ES-I3 (cell line): Measurements from ENCODE around the gene PLA2G4D.

Experiments used
- H3K36me3 ChIP-seq: 2 replicates; pipeline ENCODE4 v1.6.1; 2013; ENCODE audit warnings: mild to moderate bottlenecking, low read length, control low read depth, moderate library complexity; ENCODE audit not compliant: insufficient read depth
- H3K4me1 ChIP-seq: 2 replicates; pipeline ENCODE4 v1.6.1; 2013; ENCODE audit warnings: mild to moderate bottlenecking, control low read depth, low read length; ENCODE audit not compliant: insufficient read depth
- H3K9ac ChIP-seq: 2 replicates; pipeline ENCODE4 v1.6.1; 2013; ENCODE audit warnings: low read depth, mild to moderate bottlenecking, low read length, moderate library complexity
- H3K9me3 ChIP-seq: 2 replicates; pipeline ENCODE4 v1.6.1; 2013; ENCODE audit warnings: mild to moderate bottlenecking, low read length, moderate library complexity; ENCODE audit not compliant: control insufficient read depth, insufficient read depth

The PLA2G4D gene

DNA sequence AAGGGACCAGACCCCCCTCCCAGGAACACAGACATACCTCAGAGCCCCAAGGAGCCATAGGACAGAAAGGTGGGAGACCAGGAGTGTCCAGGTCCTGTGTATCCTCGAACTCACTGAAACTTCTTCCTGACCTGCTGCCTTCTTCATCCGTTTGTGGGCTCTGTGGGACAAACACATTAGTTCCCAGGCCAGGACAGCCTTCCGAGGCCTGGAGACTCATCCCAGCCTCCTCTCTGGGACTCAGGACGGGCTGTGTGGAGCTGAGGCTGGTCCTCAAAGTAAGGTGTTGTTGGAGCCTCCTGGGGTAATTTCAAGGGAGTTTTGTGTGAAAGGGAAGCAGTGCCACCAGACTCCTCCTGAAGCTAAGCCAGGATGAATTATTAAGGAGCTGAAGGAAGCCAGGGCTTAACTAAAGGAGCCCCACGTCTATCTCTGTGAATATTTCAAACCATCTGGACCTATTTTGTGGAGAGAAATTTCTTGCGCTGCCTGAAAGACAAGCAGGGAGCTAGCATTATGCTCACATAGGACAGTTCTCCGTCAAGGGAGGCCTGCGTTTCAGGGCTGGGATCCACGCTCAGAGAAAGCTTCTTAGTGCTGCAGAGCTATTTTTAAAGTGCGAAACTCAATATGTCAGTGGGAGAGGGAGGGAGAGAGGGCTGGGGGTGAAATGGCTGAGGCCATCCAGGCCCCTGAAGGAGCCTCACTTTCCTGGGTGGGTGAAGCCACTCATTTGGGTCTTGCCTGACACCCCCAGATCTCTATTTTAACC is 43.7 kb downstream of the PLA2G4D start:
- Histone ChIP-seq H3K36me3 (no peaks in the 10 kb centered on the region), H3K9ac (no peak overlapping the region), H3K9me3 (no peaks in the 10 kb centered on the region)

DNA sequence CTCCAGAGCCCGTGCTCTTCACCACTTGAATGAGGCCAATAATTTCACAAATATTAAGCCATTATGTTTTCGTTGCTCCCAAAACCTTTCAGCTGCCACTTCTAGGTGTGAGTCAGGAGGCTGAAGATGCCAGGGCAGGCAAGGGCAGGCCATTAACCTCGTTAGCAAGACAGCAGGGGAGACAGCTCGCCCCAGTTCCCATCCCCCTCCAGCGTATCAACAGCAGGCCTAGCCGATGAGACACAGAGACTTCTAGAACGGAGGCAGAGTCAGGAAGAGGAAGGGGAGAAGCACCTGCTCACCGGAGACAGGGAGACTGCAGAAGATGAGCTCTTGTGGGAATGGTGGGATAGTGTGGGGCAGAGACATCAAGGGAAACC is 45.6 kb downstream of the PLA2G4D start:
- Histone ChIP-seq H3K36me3 (no peaks in the 10 kb centered on the region), H3K9ac (no peak overlapping the region), H3K9me3 (no peaks in the 10 kb centered on the region), H3K4me1 (no peaks in the 10 kb centered on the region; the same call in 1 of the 2 replicates)

More for the DNA sequence above, 43.7 kb downstream of the PLA2G4D start:
- H3K4me1 ChIP-seq: no peaks in the 10 kb centered on the region; the same call in 1 of the 2 replicates

DNA sequence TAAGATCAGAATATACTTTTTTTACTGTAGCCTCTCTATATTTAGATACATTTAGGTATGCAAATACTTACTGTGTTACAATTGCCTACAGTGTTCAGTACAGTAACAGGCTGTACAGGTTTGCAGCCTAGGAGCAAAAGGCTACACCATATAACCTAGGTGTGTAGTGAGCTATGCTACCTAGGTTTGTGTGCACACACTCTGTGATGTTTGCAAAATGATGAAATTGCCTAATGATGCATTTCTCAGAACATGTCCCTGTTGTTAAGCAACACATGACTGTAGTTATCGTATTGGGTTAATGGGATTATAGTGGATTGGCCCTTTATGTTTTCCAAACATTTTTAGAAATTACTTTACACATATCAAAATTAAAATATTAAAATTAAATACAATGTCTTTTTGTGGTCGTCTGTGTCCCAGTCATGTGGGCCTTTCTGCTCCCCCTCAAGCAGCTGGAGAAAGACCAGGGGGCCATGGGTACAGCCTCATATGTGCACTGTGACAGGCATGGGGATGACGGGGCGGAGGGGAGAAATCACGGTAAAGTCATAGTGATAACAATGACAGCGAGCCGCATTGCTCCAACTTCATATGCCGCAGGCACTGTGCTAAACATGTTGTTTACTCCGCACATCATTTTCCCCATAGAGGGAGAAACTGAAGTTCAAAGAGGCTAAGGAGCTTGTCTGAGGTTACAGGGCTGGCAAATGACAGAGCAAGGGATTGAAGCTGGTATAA is 46.1 kb downstream of the PLA2G4D start:
- H3K9ac ChIP-seq: no peak overlapping the region
- H3K9me3 ChIP-seq: no peaks in the 10 kb centered on the region
- no peaks in the 10 kb centered on the region; the same call in 1 of the 2 replicates for H3K4me1 ChIP-seq
- H3K36me3 ChIP-seq: no peaks in the 10 kb centered on the region

DNA sequence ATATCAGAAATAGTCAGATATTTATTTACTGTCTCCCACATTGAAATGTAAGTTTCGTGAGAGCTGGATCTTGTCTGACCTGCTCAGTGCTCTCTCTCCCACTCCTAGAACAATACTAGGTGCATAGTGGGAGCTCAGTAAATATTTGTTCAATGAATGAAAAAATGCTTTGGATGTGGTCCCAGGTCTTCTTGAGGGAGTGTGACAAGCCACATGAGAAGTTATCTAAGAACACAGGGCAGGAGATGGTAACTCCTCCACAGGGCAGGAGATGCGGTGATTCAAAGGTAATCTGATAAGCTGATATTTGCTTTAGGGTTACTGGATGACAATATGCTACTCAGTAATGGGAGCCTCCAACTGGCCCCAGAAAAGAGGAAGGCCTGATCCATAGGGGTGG is 47.8 kb downstream of the PLA2G4D start:
- Histone ChIP-seq H3K4me1 (no peaks in the 10 kb centered on the region; the same call in 1 of the 2 replicates), H3K9ac (no peak overlapping the region), H3K36me3 (no peaks in the 10 kb centered on the region), H3K9me3 (no peaks in the 10 kb centered on the region)

DNA sequence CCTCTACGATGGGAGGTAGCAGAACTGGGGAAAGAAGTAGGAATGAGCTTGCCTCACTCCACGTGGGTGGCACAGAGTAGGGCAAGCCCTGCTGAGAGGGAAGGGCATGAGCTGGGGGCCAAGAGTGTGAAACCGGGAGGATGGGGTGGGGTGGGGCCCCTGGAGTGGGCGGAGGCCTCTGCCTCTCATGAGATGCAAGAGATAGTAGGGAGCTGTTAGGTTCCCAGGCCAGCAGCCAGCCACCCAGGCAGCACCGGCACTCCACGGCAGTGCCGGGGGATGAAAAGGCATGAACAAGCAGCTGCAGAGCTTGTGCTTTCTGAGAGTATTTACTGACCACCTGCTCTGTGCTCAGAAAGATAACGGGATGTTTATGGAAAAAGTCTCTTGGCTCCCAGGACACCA is 49.1 kb downstream of the PLA2G4D start:
- H3K9ac ChIP-seq: no peak overlapping the region; the same call in 1 of the 2 replicates
- no peaks in the 10 kb centered on the region; the same call in 1 of the 2 replicates for H3K4me1 ChIP-seq
- H3K9me3 ChIP-seq: no peaks in the 10 kb centered on the region
- no peaks in the 10 kb centered on the region for H3K36me3 ChIP-seq

DNA sequence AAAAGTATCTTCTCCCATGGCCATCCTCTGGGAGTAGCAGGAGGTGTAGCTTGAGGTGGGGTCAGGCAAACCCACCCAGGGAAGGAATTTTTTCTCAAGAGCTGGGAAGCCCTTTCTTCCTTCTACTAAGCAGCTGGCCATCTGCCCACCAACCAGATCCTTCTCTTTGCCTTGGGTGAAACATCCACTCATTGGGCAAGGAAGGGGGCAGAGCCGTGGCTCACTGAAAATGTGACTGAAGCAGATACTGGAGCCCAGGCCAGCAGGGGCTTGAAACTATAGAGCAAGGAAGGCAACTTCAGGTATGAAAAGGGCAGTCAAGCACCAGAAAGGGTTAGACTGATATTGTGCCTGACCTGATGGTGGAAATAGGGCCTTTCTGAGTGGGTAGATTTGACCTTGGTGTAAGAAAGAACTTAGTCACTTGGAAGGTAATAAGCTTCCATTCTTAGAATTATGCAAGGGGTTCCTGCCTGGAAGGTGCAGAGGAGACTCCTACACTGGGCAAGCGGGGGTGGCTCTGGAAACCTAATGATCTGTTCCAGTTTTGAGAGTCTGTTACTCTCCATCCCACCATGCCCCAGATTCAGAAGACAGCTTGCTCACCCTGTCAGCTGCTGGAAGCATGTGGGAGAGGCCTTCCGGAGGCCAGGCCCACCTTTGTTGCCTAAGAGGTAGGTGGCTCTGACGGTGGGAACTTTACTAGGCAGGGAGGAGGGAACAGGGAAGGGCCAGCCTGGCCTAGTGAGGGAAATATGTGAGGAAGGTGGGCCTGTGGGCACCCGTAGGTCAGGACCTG is 51.6 kb downstream of the PLA2G4D start:
- no peak overlapping the region for H3K9ac ChIP-seq
- no peaks in the 10 kb centered on the region for H3K4me1 ChIP-seq
- H3K9me3 ChIP-seq: no peaks in the 10 kb centered on the region
- no peaks in the 10 kb centered on the region for H3K36me3 ChIP-seq

DNA sequence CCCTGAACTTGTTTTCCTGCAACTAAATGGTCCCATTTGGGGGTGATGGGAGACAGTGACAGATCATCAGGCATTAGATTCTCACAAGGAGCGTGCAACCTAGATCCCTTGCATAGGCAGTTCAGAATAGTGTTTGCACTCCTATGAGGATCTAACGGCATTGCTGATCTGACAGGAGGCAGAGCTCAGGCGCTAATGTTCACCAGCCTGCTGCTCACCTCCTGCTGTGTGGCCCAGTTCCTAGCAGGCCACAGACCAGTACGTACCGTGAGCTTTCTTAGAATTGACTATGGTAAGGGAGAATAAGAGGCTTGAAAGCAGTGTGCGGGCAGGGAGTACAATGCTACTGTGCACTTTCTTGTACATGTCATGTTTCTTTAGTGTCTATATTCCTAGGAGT is 56.0 kb downstream of the PLA2G4D start:
- Histone ChIP-seq H3K9ac (no peak overlapping the region), H3K9me3 (no peaks in the 10 kb centered on the region), H3K4me1 (peaks cover 12% of the 10 kb centered on the region), H3K36me3 (no peaks in the 10 kb centered on the region)

DNA sequence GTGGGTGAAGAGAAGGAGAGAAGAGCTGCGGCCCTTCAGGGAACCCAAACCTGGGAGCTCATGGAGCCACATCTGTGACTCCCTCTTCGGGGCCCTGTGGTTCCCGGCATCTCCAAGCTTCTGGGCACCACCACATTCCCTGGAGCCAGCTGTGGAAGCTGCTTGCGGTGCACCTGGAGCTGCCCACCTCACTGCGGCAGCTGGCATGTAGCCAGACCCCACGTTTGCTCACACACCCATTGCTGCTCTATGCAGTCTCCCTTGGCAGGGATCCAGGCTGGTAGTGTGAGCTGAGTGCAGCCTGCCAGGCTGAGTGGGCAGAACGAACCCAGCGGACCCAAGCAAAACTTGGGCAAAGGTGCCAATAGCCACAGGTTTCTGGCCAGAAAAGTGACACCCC is 56.7 kb downstream of the PLA2G4D start:
- no peaks in the 10 kb centered on the region for H3K9me3 ChIP-seq
- H3K4me1 ChIP-seq: peaks cover 12% of the 10 kb centered on the region
- H3K36me3 ChIP-seq: no peaks in the 10 kb centered on the region
- H3K9ac ChIP-seq: no peak overlapping the region

DNA sequence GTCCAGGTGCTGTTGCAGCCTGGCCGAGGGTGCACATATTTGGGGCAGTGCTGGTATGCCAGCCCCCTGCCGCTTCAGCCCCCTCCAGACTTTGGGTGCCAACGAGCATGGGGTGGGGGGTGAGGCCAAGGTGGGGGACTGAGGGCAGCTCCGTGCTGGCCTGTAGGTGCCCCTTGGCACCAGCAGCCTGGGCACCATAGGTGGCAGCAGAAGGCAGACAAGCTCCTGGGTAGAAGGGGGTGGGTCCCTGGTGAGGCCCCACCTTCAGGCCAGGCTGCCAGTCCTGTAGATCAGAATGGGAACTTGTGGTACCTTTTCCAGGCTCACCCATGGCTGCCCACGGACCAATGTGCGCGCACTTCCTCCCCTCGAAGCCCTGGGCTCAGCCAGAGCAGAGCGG is 57.4 kb downstream of the PLA2G4D start:
- H3K4me1 ChIP-seq: peaks cover 12% of the 10 kb centered on the region
- no peaks in the 10 kb centered on the region for H3K9me3 ChIP-seq
- no peak overlapping the region for H3K9ac ChIP-seq
- no peaks in the 10 kb centered on the region for H3K36me3 ChIP-seq

DNA sequence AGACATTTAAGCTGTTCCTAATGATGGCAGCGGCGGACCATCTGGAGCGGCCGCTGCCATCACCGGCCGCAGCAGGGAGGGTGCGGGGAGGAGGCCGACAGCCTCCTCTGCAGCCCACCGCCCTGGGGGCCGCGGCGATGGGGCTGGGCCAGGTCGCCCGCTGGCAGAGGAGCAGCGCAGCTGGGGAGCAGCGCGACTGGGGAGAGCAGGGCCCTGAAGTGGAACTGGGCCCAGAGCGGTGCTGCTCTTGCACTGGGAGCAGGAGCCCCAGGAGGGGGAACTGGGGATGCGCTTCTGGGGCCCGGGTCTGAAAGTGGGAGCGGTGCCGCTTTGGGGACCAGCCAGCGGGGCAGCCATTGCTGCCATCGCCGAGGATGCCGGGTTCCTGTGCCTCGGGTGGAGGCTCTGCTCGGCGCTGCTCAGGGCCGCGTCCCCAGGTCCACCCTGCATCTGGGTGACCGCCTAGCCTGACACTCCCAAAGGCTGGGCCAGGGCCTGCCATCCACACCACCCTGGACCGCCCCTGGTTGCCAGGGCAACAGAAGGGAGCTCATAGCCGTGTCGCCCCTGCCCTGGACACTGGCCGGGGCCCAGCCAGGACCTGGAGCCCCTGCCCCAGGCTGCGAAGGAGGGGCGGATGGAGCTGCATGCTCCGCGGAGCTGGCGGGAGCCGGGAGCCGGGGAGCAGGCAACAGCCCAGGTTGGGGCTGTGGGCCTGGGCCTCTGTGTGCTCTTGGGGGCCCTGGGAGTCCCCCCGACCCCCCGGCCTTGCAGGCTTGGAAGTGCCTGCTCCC is 58.1 kb downstream of the PLA2G4D start:
- H3K36me3 ChIP-seq: no peaks in the 10 kb centered on the region
- H3K9ac ChIP-seq: no peak overlapping the region
- H3K9me3 ChIP-seq: 0 out of 2 replicates have a peak, but pooled peaks cover 3% of the 10 kb centered on the region
- H3K4me1 ChIP-seq: peaks cover 12% of the 10 kb centered on the region

DNA sequence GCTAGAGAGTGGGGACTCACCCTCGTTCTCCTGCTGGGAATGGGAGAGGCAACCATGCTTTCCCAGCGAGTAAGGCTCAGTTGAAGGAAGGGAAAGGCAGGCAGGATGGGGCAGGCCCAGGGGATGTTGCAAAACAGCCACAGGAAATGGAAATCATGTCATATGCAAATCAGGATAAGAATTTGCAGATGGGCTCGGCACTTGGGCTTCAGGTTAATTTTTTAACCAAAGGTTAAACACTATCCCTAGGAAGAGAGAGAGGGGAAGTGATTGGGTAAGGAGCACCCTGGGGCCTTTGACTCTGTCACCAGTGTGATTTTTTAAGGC is 59.0 kb downstream of the PLA2G4D start:
- H3K36me3 ChIP-seq: no peaks in the 10 kb centered on the region
- peaks cover 12% of the 10 kb centered on the region for H3K4me1 ChIP-seq
- 0 out of 2 replicates have a peak, but pooled peaks cover 3% of the 10 kb centered on the region for H3K9me3 ChIP-seq
- H3K9ac ChIP-seq: no peak overlapping the region

DNA sequence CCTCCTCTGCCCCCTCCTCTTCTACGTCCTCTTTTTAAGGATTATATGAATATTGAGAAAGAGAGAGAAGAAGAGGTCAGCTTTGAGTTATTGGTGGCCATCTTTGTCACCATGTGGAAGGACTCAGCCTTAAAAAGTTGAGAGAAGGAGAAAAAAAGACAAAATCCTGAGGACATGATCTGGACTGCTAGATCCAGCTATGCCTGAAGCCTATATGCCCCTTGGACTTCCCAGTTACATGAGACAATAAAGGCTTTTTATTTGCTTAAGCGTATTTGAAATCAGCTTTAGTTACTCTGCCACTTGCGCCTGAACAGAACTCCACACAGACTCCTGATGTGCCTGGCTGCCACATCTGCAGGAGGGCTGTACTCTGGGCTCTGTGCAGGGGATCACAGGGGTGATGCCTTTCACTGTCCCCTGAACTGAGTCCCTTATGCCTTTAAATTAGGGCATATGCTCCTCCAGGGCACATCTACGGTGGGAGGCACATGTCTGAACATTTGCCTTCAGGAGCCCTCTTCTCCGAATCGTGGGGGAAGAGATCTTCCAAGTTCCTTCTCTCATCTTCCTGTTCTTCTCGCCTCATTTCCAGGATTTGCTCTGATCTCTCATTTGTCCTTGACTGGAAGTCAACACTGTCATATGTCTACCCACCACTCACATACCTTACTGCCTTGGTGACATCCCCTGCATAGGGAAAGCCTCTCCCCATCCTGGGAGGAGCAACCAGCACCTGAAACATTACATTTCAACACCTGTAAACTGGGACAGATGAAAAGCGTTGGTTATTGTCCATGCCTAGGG is 59.5 kb downstream of the PLA2G4D start:
- H3K9me3 ChIP-seq: 0 out of 2 replicates have a peak, but pooled peaks cover 3% of the 10 kb centered on the region
- peaks cover 12% of the 10 kb centered on the region for H3K4me1 ChIP-seq
- H3K36me3 ChIP-seq: no peaks in the 10 kb centered on the region
- no peak overlapping the region for H3K9ac ChIP-seq

DNA sequence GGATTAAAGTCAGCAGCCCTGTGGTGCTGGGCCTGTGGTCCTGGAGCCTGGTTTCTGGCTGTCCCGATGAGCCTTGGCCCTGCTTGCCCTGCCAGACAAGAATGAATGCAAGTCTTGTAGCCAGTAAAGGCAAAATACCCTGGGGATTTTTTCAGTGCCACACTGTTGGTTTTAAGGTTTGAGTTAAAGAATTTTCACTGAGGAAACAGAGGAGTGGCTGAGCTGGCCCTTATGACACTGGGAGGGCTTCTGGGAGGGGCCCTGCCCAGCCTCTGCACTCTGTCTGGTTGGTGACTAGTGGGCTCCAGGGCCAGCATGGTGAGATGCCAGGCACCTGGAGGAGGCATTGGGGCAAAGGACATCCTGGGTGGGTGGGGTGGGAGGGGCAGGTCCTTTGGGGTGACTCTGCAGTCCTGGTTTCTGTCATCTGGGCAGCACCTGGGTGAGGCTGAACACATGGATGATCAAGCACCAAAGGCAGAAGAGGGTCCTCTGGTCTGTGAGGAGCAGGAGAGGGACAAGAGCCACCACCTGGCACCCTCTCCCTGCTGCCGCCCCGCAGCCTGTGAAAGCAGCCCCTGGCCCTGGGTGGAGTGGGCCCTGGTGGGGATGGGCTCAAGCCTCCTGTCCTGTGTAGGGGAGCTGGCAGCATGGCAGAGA is 61.0 kb downstream of the PLA2G4D start:
- Histone ChIP-seq H3K36me3 (no peaks in the 10 kb centered on the region), H3K9me3 (0 out of 2 replicates have a peak, but pooled peaks cover 3% of the 10 kb centered on the region), H3K9ac (no peak overlapping the region), H3K4me1 (peaks cover 12% of the 10 kb centered on the region)
